HEK293 (cell line): ENCODE data around the gene THAP7.
A peak's percentile ranks its signal among the peaks of the same experiment; 100 is the strongest.

Source experiments
- CTCF ChIA-PET: fragments of 350-600 bp; formaldehyde crosslinking; extraction: SDS; loops from one replicate; lab custom pipeline; 2021; ENCODE audit warnings: antibody characterized with exemption; lab: Yijun Ruan, JAX
- POLR2A ChIA-PET: fragments of 300-600 bp; formaldehyde crosslinking; extraction: SDS; loops from one replicate; lab custom pipeline; 2020; ENCODE audit warnings: antibody characterized with exemption, inconsistent platforms; lab: Yijun Ruan, JAX
- H3K27ac ChIP-seq: fragments of 200-500 bp; sonication (Bioruptor generic); 2 replicates; pipeline ENCODE4 v1.5.1; 2014; ENCODE audit warnings: low read depth, low read length, control low read depth, inconsistent platforms; ENCODE audit errors: extremely low read depth
- H3K36me3 ChIP-seq, 2 experiments: fragments of 200-500 bp in 1 of 2; sonication (Bioruptor generic) in 1 of 2; 1 replicate in 1 of 2; 2 replicates in 1 of 2; pipeline ENCODE4 v1.5.1; 2014 to 2017; ENCODE audit warnings: inconsistent platforms in 2 of 2, low read length in 2 of 2; ENCODE audit not compliant: control insufficient read depth in 2 of 2, insufficient read depth in 1 of 2
- H3K4me1 ChIP-seq: fragments of 200-500 bp; sonication (Bioruptor generic); 2 replicates; pipeline ENCODE4 v1.5.1; 2014; ENCODE audit warnings: mild to moderate bottlenecking, low read length, inconsistent platforms; ENCODE audit not compliant: control insufficient read depth, insufficient read depth
- H3K4me3 ChIP-seq: 2 replicates; pipeline ENCODE4 v1.5.1; 2011; ENCODE audit warnings: low read depth, mild to moderate bottlenecking, control low read depth, low read length, moderate library complexity
- H3K9me3 ChIP-seq: fragments of 200-500 bp; sonication (Bioruptor generic); 2 replicates; pipeline ENCODE4 v1.5.1; 2014; ENCODE audit warnings: low read depth, low read length, inconsistent platforms; ENCODE audit not compliant: control insufficient read depth, insufficient read depth
- KLF1 ChIP-seq: fragments of 450-650 bp; formaldehyde crosslinking; IDR thresholded peaks from 2 replicates; pipeline ENCODE4 v1.5.1; 2016; ENCODE audit warnings: missing biosample characterization, missing genetic modification characterization
- KLF10 ChIP-seq: fragments of 450-650 bp; IDR thresholded peaks from 2 replicates; pipeline ENCODE4 v1.5.1; 2018; ENCODE audit warnings: missing biosample characterization, mild to moderate bottlenecking, missing genetic modification characterization
- KLF8 ChIP-seq: fragments of 450-650 bp; formaldehyde crosslinking; IDR thresholded peaks from 2 replicates; pipeline ENCODE4 v1.5.1; 2016; ENCODE audit warnings: missing biosample characterization, missing genetic modification characterization
- YY1 ChIP-seq: fragments of 450-650 bp; formaldehyde crosslinking; IDR thresholded peaks from 2 replicates; pipeline ENCODE4 v1.5.1; 2018; ENCODE audit warnings: missing biosample characterization, missing genetic modification characterization
- ZBTB17 ChIP-seq: fragments of 450-650 bp; formaldehyde crosslinking; IDR thresholded peaks from 2 replicates; pipeline ENCODE4 v1.5.1; 2016; ENCODE audit warnings: missing biosample characterization, missing genetic modification characterization
- ZFHX2 ChIP-seq: fragments of 450-650 bp; formaldehyde crosslinking; conservative IDR thresholded peaks from 2 replicates; pipeline ENCODE4 v1.5.1; 2016; ENCODE audit warnings: missing biosample characterization, missing genetic modification characterization
- ZNF366 ChIP-seq: fragments of 450-650 bp; formaldehyde crosslinking; conservative IDR thresholded peaks from 2 replicates; pipeline ENCODE4 v1.5.1; 2016; ENCODE audit warnings: missing biosample characterization, missing genetic modification characterization
- ZNF571 ChIP-seq: fragments of 450-650 bp; formaldehyde crosslinking; IDR thresholded peaks from 2 replicates; pipeline ENCODE4 v1.5.0; 2017; ENCODE audit warnings: missing biosample characterization, missing genetic modification characterization
- ZNF585B ChIP-seq: fragments of 450-650 bp; formaldehyde crosslinking; IDR thresholded peaks from 2 replicates; pipeline ENCODE4 v1.5.1; 2016; ENCODE audit warnings: missing biosample characterization, missing genetic modification characterization
- ZNF747 ChIP-seq: fragments of 450-650 bp; formaldehyde crosslinking; IDR thresholded peaks from 2 replicates; pipeline ENCODE4 v1.5.1; 2016; ENCODE audit warnings: missing biosample characterization, missing genetic modification characterization
- ZNF76 ChIP-seq: fragments of 450-650 bp; formaldehyde crosslinking; IDR thresholded peaks from 2 replicates; pipeline ENCODE4; 2016; ENCODE audit warnings: low read depth, missing biosample characterization, missing genetic modification characterization, borderline replicate concordance
- ZNF776 ChIP-seq: fragments of 450-650 bp; formaldehyde crosslinking; IDR thresholded peaks from 2 replicates; pipeline ENCODE4 v1.5.0; 2017; ENCODE audit warnings: missing biosample characterization, missing genetic modification characterization, borderline replicate concordance
- ZNF843 ChIP-seq: fragments of 450-650 bp; formaldehyde crosslinking; IDR thresholded peaks from 2 replicates; pipeline ENCODE4 v1.5.1; 2016; ENCODE audit warnings: missing biosample characterization, missing genetic modification characterization
- TF ChIP-seq, protein P1 (sequence below): fragments of 450-650 bp; formaldehyde crosslinking; IDR thresholded peaks from 2 replicates; pipeline ENCODE4 v1.5.1; 2017; ENCODE audit warnings: missing biosample characterization, missing genetic modification characterization
- TF ChIP-seq, protein P2 (sequence below): fragments of 450-650 bp; IDR thresholded peaks from 2 replicates; pipeline ENCODE4 v1.5.1; 2018; ENCODE audit warnings: missing biosample characterization, missing genetic modification characterization
- TF ChIP-seq, protein P3 (sequence below): fragments of 450-650 bp; formaldehyde crosslinking; optimal IDR thresholded peaks from 2 replicates; pipeline ENCODE3; 2016; ENCODE audit warnings: missing biosample characterization, mild to moderate bottlenecking, missing genetic modification characterization

THAP7 gene

DNA sequence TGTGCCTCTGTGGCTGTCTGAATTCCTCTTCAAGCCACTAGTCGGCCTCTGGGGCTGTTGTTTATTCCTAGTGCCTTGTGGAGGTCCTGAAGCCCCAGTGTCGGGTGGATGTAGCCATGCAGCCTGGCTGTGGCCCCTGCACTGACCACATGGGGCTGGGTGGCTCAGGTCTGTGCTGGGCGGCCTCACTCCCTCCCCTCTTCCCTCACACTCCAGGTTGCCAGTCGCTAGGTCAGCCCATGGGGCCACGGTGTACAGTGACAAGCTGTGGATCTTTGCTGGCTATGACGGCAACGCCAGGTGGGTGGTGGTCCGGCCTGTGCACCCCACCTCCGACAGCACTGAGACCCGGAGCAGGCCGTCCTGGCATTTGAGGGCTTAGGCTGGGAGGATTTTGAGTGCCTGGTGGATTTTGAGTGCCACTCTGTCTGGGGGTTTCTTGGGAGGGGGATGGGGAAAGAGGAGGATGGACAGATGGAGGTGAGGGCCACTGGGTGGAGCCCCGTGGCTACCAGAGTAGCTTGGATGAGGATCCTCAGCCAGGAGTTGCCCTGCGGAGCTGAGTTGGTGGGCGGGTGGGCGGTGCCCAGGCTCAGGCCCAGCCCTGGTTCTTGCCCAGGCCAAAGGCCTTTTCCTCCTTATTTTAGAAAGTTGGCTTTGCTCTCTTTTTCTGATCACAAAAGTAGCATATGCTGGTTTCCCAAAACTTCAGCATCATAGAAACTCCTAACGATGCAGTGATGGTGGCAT lies 13.2 kb downstream of the THAP7 start:
- ChIA-PET POLR2A (interaction anchor here (1.5 to 2.1 kb wide), 2 partner anchors 11 to 14 kb away, joined by 4 to 20 read pairs; partner anchors contain the start of gene THAP7), CTCF (no interaction called here)
- no peaks in the 10 kb centered on the region for H3K9me3 ChIP-seq
- peaks cover 4 to 92% of the 10 kb centered on the region in 2 experiments; a peak in 2 of 3 replicates for H3K36me3 ChIP-seq
- no peak overlapping the region for H3K4me3 ChIP-seq
- no peak for TF ChIP-seq ZNF843 (tag by site-specific recombination)
- no peak for TF ChIP-seq ZNF76 (tag by site-specific recombination)
- TF ChIP-seq ZFHX2 (tag by site-specific recombination), result 0 out of 2 replicates have a peak, but pooled peaks have one; percentile 32
- no peaks in the 10 kb centered on the region for H3K4me1 ChIP-seq
- H3K27ac ChIP-seq, result no peak overlapping the region

DNA sequence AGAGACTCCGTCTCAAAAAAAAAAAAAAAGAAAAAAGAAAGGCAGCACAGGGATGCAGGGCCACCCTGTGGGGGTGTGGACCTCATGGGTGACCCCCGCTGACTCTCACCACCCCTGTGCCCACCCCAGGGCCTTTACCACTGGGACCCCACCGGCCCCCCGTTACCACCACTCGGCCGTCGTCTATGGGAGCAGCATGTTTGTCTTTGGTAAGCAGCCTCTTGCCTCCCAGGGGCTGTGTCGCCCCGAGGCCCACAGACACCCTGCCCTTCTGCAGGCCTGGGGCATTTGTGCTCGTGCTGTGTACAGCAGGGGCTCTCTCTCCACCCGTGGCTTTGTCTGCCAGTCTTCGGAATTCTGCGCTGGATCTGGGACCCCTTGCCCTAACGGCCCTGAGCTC lies 14.5 kb downstream of the THAP7 start:
- peaks cover 4 to 84% of the 10 kb centered on the region in 2 experiments; a peak in 2 of 3 replicates for H3K36me3 ChIP-seq
- no peak overlapping the region for H3K27ac ChIP-seq
- POLR2A ChIA-PET, result interaction anchor here (0.5 to 1.5 kb wide), 7 partner anchors 8 to 64 kb away, joined by 3 to 7 read pairs (median 4); partner anchors contain the start of gene THAP7
- no peak for TF ChIP-seq KLF8 (tag by site-specific recombination)
- TF ChIP-seq KLF10 (tag by site-specific recombination), result no peak
- TF ChIP-seq, protein P1, sequence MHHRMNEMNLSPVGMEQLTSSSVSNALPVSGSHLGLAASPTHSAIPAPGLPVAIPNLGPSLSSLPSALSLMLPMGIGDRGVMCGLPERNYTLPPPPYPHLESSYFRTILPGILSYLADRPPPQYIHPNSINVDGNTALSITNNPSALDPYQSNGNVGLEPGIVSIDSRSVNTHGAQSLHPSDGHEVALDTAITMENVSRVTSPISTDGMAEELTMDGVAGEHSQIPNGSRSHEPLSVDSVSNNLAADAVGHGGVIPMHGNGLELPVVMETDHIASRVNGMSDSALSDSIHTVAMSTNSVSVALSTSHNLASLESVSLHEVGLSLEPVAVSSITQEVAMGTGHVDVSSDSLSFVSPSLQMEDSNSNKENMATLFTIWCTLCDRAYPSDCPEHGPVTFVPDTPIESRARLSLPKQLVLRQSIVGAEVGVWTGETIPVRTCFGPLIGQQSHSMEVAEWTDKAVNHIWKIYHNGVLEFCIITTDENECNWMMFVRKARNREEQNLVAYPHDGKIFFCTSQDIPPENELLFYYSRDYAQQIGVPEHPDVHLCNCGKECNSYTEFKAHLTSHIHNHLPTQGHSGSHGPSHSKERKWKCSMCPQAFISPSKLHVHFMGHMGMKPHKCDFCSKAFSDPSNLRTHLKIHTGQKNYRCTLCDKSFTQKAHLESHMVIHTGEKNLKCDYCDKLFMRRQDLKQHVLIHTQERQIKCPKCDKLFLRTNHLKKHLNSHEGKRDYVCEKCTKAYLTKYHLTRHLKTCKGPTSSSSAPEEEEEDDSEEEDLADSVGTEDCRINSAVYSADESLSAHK (tag by site-specific recombination), result no peak
- TF ChIP-seq ZNF747 (tag by site-specific recombination), result no peak
- no peak for TF ChIP-seq ZNF585B
- TF ChIP-seq ZNF571 (tag by site-specific recombination), result no peak
- TF ChIP-seq, protein P2, sequence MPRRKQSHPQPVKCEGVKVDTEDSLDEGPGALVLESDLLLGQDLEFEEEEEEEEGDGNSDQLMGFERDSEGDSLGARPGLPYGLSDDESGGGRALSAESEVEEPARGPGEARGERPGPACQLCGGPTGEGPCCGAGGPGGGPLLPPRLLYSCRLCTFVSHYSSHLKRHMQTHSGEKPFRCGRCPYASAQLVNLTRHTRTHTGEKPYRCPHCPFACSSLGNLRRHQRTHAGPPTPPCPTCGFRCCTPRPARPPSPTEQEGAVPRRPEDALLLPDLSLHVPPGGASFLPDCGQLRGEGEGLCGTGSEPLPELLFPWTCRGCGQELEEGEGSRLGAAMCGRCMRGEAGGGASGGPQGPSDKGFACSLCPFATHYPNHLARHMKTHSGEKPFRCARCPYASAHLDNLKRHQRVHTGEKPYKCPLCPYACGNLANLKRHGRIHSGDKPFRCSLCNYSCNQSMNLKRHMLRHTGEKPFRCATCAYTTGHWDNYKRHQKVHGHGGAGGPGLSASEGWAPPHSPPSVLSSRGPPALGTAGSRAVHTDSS (tag by site-specific recombination), result no peak
- CTCF ChIA-PET, result no interaction called here
- no peaks in the 10 kb centered on the region for H3K4me1 ChIP-seq
- H3K4me3 ChIP-seq, result no peak overlapping the region
- no peaks in the 10 kb centered on the region for H3K9me3 ChIP-seq

DNA sequence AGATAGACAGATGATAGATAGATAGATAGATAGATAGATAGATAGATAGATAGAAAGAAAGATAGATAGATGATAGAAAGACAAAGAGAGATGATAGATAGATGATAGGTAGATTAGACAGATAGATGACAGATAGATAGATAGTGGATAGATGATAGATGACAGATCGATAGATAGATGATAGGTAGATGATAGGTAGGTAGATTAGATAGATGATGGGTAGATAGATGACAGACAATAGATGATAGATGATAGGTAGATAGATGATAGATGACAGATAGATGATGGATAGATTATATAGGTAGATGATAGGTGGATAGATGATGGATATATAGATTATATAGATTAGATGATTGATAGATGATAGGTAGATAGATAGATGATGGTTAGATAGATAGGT lies 15.6 kb downstream of the THAP7 start:
- POLR2A ChIA-PET, result no interaction called here
- CTCF ChIA-PET, result interaction anchor here (0.8 to 1.0 kb wide), 2 partner anchors 35 to 208 kb away, joined by 3 to 4 read pairs; no protein-coding TSS in a partner anchor
- H3K9me3 ChIP-seq, result no peaks in the 10 kb centered on the region
- H3K36me3 ChIP-seq, result peaks cover 4 to 74% of the 10 kb centered on the region in 2 experiments; a peak in 2 of 3 replicates
- no peaks in the 10 kb centered on the region for H3K4me1 ChIP-seq
- peak; percentile 95 for TF ChIP-seq ZBTB17 (tag by site-specific recombination)
- peak; percentile 91 for TF ChIP-seq ZNF366 (tag by site-specific recombination)
- no peak for TF ChIP-seq YY1
- H3K27ac ChIP-seq, result no peak overlapping the region
- H3K4me3 ChIP-seq, result no peak overlapping the region

DNA sequence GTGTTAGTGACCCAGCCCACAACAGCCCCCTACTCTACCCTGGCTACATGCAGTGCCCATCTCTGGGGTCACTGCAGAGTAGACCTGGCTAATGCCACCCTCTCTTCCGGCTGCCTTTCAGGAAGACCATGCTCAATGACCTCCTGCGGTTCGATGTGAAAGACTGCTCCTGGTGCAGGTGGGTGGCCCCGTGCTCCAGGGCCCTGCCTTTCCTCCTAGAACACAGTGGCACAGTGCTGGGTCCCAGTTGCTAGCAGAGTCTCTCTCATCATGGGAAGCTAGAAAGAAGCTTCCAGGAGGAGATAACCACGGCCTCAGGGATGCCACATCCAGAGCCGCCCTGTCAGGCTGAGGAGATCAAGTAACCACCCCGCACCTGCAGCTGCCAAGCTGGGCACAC lies 16.2 kb downstream of the THAP7 start:
- CTCF ChIA-PET, result interaction anchor here (1.0 kb wide), 1 partner anchor 208 kb away, joined by 4 read pairs; no protein-coding TSS in a partner anchor
- peaks cover 4 to 68% of the 10 kb centered on the region in 2 experiments; a peak in 2 of 3 replicates for H3K36me3 ChIP-seq
- H3K4me3 ChIP-seq, result no peak overlapping the region
- TF ChIP-seq, protein P3, sequence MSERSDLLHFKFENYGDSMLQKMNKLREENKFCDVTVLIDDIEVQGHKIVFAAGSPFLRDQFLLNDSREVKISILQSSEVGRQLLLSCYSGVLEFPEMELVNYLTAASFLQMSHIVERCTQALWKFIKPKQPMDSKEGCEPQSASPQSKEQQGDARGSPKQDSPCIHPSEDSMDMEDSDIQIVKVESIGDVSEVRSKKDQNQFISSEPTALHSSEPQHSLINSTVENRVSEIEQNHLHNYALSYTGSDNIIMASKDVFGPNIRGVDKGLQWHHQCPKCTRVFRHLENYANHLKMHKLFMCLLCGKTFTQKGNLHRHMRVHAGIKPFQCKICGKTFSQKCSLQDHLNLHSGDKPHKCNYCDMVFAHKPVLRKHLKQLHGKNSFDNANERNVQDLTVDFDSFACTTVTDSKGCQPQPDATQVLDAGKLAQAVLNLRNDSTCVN (tag by site-specific recombination), result no peak
- TF ChIP-seq ZNF776 (tag by site-specific recombination) (no peak), YY1 (no peak), KLF1 (tag by site-specific recombination) (no peak)
- no peaks in the 10 kb centered on the region for H3K4me1 ChIP-seq
- H3K27ac ChIP-seq, result no peak overlapping the region
- POLR2A ChIA-PET, result no interaction called here
- no peaks in the 10 kb centered on the region for H3K9me3 ChIP-seq
